Measurements from ENCODE around the gene IL20.

DNA sequence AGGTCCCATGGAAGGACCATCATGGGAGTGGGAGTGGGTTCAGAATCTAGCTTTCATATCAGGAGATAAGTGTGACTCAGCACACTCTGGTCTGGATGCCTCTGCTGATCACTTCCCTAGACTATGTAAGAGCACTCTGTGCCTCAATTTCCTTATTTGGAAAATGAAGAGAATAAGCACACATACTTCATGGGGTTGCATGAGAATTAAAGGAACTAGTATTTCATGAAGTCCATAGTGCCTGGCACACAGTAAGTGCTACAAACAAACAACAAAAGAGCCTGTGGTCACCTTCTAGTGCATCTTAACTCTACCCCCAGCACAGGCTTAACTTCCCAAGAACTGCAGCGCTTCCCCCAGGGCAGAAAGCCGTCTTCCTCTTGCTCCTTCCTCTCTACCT lies 9.6 kb upstream of the IL20 start:
- no peak for TF ChIP-seq ZNF48 (tag by site-specific recombination; IDR thresholded peaks at IDR 0.05)
- TF ChIP-seq ZSCAN23 (tag by site-specific recombination; IDR thresholded peaks at IDR 0.05) = no peak
- no peak for TF ChIP-seq BCL11A (tag by site-specific recombination; IDR thresholded peaks at IDR 0.05; ENCODE audit: low read depth)
- TF ChIP-seq, protein P1, sequence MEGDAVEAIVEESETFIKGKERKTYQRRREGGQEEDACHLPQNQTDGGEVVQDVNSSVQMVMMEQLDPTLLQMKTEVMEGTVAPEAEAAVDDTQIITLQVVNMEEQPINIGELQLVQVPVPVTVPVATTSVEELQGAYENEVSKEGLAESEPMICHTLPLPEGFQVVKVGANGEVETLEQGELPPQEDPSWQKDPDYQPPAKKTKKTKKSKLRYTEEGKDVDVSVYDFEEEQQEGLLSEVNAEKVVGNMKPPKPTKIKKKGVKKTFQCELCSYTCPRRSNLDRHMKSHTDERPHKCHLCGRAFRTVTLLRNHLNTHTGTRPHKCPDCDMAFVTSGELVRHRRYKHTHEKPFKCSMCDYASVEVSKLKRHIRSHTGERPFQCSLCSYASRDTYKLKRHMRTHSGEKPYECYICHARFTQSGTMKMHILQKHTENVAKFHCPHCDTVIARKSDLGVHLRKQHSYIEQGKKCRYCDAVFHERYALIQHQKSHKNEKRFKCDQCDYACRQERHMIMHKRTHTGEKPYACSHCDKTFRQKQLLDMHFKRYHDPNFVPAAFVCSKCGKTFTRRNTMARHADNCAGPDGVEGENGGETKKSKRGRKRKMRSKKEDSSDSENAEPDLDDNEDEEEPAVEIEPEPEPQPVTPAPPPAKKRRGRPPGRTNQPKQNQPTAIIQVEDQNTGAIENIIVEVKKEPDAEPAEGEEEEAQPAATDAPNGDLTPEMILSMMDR (tag by site-specific recombination; IDR thresholded peaks at IDR 0.05) = no peak
- TF ChIP-seq, protein P2, sequence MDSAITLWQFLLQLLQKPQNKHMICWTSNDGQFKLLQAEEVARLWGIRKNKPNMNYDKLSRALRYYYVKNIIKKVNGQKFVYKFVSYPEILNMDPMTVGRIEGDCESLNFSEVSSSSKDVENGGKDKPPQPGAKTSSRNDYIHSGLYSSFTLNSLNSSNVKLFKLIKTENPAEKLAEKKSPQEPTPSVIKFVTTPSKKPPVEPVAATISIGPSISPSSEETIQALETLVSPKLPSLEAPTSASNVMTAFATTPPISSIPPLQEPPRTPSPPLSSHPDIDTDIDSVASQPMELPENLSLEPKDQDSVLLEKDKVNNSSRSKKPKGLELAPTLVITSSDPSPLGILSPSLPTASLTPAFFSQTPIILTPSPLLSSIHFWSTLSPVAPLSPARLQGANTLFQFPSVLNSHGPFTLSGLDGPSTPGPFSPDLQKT (IDR thresholded peaks at IDR 0.05; ENCODE audit: borderline replicate concordance, low read depth, low read length) = no peak

Data from HEK293 (cell line).